Measurements from ENCODE around the gene ADGRG7.

Gene ADGRG7

GRCh38 chr3:100609305-100609704, at the start of gene ADGRG7:
Gene ADGRG7, plus strand, starts transcription at chr3:100609601. Its CDS starts 256 bp downstream, at chr3:100609857.
- no peaks in the 10 kb centered on the region for H3K27me3 ChIP-seq (ENCODE audit: control insufficient read depth in 1 of 2, insufficient read depth in 2 of 2, low read length in 2 of 2)
- H3K9me3 ChIP-seq (ENCODE audit: low read length), result no peaks in the 10 kb centered on the region
- no peaks in the 10 kb centered on the region for H3K4me1 ChIP-seq (ENCODE audit: insufficient read depth, low read length)
- no peak within 1 kb of the TSS for H3K4me3 ChIP-seq (ENCODE audit: low read depth in 1 of 2, low read length in 2 of 2)
- H3K27ac ChIP-seq (ENCODE audit: low read depth, low read length), result no peak within 1 kb of the TSS
- H3K9ac ChIP-seq (ENCODE audit: low read length), result no peak within 1 kb of the TSS
- no peaks in the 10 kb centered on the region for H3K36me3 ChIP-seq (ENCODE audit: insufficient read depth, low read length)

- Histone ChIP-seq H3K27me3 (ENCODE audit: control insufficient read depth in 1 of 2, insufficient read depth in 2 of 2, low read length in 2 of 2) (no peaks in the 10 kb centered on the region), H3K36me3 (ENCODE audit: insufficient read depth, low read length) (no peaks in the 10 kb centered on the region), H3K4me3 (ENCODE audit: low read depth in 1 of 2, low read length in 2 of 2) (no peak overlapping the region), H3K9me3 (ENCODE audit: low read length) (no peaks in the 10 kb centered on the region), H3K4me1 (ENCODE audit: insufficient read depth, low read length) (peaks cover 6% of the 10 kb centered on the region), H3K9ac (ENCODE audit: low read length) (no peak overlapping the region), H3K27ac (ENCODE audit: low read depth, low read length) (no peak overlapping the region)
These were observed 49.0 kb upstream of the ADGRG7 start for GRCh38 chr3:100560426-100560825.

- no peaks in the 10 kb centered on the region for H3K36me3 ChIP-seq (ENCODE audit: insufficient read depth, low read length)
- H3K4me1 ChIP-seq (ENCODE audit: insufficient read depth, low read length), result peaks cover 6% of the 10 kb centered on the region
- H3K27ac ChIP-seq (ENCODE audit: low read depth, low read length), result no peak overlapping the region
- no peaks in the 10 kb centered on the region for H3K9me3 ChIP-seq (ENCODE audit: low read length)
- H3K4me3 ChIP-seq (ENCODE audit: low read depth in 1 of 2, low read length in 2 of 2), result no peak overlapping the region
- H3K9ac ChIP-seq (ENCODE audit: low read length), result no peak overlapping the region
- no peaks in the 10 kb centered on the region for H3K27me3 ChIP-seq (ENCODE audit: control insufficient read depth in 1 of 2, insufficient read depth in 2 of 2, low read length in 2 of 2)
These were observed 47.8 kb upstream of the ADGRG7 start for GRCh38 chr3:100561459-100562158.

GRCh38 chr3:100562224-100562857, 47.1 kb upstream of the ADGRG7 start:
- Histone ChIP-seq H3K36me3 (ENCODE audit: insufficient read depth, low read length) (no peaks in the 10 kb centered on the region), H3K4me1 (ENCODE audit: insufficient read depth, low read length) (peaks cover 6% of the 10 kb centered on the region), H3K27ac (ENCODE audit: low read depth, low read length) (no peak overlapping the region), H3K4me3 (ENCODE audit: low read depth in 1 of 2, low read length in 2 of 2) (no peak overlapping the region), H3K9me3 (ENCODE audit: low read length) (no peaks in the 10 kb centered on the region), H3K9ac (ENCODE audit: low read length) (no peak overlapping the region), H3K27me3 (ENCODE audit: control insufficient read depth in 1 of 2, insufficient read depth in 2 of 2, low read length in 2 of 2) (no peaks in the 10 kb centered on the region)

GRCh38 chr3:100563228-100563627, 46.2 kb upstream of the ADGRG7 start:
- Histone ChIP-seq H3K27ac (ENCODE audit: low read depth, low read length) (no peak overlapping the region), H3K36me3 (ENCODE audit: insufficient read depth, low read length) (no peaks in the 10 kb centered on the region), H3K4me1 (ENCODE audit: insufficient read depth, low read length) (peaks cover 6% of the 10 kb centered on the region), H3K27me3 (ENCODE audit: control insufficient read depth in 1 of 2, insufficient read depth in 2 of 2, low read length in 2 of 2) (no peaks in the 10 kb centered on the region), H3K9me3 (ENCODE audit: low read length) (no peaks in the 10 kb centered on the region), H3K9ac (ENCODE audit: low read length) (no peak overlapping the region), H3K4me3 (ENCODE audit: low read depth in 1 of 2, low read length in 2 of 2) (no peak overlapping the region)

GRCh38 chr3:100563652-100564211, 45.7 kb upstream of the ADGRG7 start:
- no peaks in the 10 kb centered on the region for H3K36me3 ChIP-seq (ENCODE audit: insufficient read depth, low read length)
- no peak overlapping the region for H3K27ac ChIP-seq (ENCODE audit: low read depth, low read length)
- no peak overlapping the region for H3K4me3 ChIP-seq (ENCODE audit: low read depth in 1 of 2, low read length in 2 of 2)
- H3K4me1 ChIP-seq (ENCODE audit: insufficient read depth, low read length), result peaks cover 6% of the 10 kb centered on the region
- no peaks in the 10 kb centered on the region for H3K27me3 ChIP-seq (ENCODE audit: control insufficient read depth in 1 of 2, insufficient read depth in 2 of 2, low read length in 2 of 2)
- H3K9ac ChIP-seq (ENCODE audit: low read length), result no peak overlapping the region
- no peaks in the 10 kb centered on the region for H3K9me3 ChIP-seq (ENCODE audit: low read length)

- no peaks in the 10 kb centered on the region for H3K27me3 ChIP-seq (ENCODE audit: control insufficient read depth in 1 of 2, insufficient read depth in 2 of 2, low read length in 2 of 2)
- H3K4me1 ChIP-seq (ENCODE audit: insufficient read depth, low read length), result no peaks in the 10 kb centered on the region
- no peaks in the 10 kb centered on the region for H3K9me3 ChIP-seq (ENCODE audit: low read length)
- no peak overlapping the region for H3K9ac ChIP-seq (ENCODE audit: low read length)
- H3K4me3 ChIP-seq (ENCODE audit: low read depth in 1 of 2, low read length in 2 of 2), result no peak overlapping the region
- no peak overlapping the region for H3K27ac ChIP-seq (ENCODE audit: low read depth, low read length)
- H3K36me3 ChIP-seq (ENCODE audit: insufficient read depth, low read length), result no peaks in the 10 kb centered on the region
These were observed 38.6 kb upstream of the ADGRG7 start for GRCh38 chr3:100570811-100571210.

- H3K4me3 ChIP-seq (ENCODE audit: low read depth in 1 of 2, low read length in 2 of 2), result no peak overlapping the region
- no peaks in the 10 kb centered on the region for H3K27me3 ChIP-seq (ENCODE audit: control insufficient read depth in 1 of 2, insufficient read depth in 2 of 2, low read length in 2 of 2)
- peaks cover 4% of the 10 kb centered on the region for H3K36me3 ChIP-seq (ENCODE audit: insufficient read depth, low read length)
- H3K9ac ChIP-seq (ENCODE audit: low read length), result no peak overlapping the region
- H3K9me3 ChIP-seq (ENCODE audit: low read length), result no peaks in the 10 kb centered on the region
- H3K4me1 ChIP-seq (ENCODE audit: insufficient read depth, low read length), result no peaks in the 10 kb centered on the region
- H3K27ac ChIP-seq (ENCODE audit: low read depth, low read length), result no peak overlapping the region
These were observed 34.9 kb upstream of the ADGRG7 start for GRCh38 chr3:100574536-100574935.

- Histone ChIP-seq H3K9me3 (ENCODE audit: low read length) (no peaks in the 10 kb centered on the region), H3K4me1 (ENCODE audit: insufficient read depth, low read length) (no peaks in the 10 kb centered on the region), H3K27me3 (ENCODE audit: control insufficient read depth in 1 of 2, insufficient read depth in 2 of 2, low read length in 2 of 2) (no peaks in the 10 kb centered on the region), H3K27ac (ENCODE audit: low read depth, low read length) (no peak overlapping the region), H3K4me3 (ENCODE audit: low read depth in 1 of 2, low read length in 2 of 2) (no peak overlapping the region), H3K36me3 (ENCODE audit: insufficient read depth, low read length) (peaks cover 4% of the 10 kb centered on the region), H3K9ac (ENCODE audit: low read length) (no peak overlapping the region)
These were observed 33.7 kb upstream of the ADGRG7 start for GRCh38 chr3:100575704-100576103.

GRCh38 chr3:100577382-100578008, 31.9 kb upstream of the ADGRG7 start:
- no peak overlapping the region for H3K9ac ChIP-seq (ENCODE audit: low read length)
- no peaks in the 10 kb centered on the region for H3K9me3 ChIP-seq (ENCODE audit: low read length)
- H3K27ac ChIP-seq (ENCODE audit: low read depth, low read length), result no peak overlapping the region
- no peaks in the 10 kb centered on the region for H3K4me1 ChIP-seq (ENCODE audit: insufficient read depth, low read length)
- no peak overlapping the region for H3K4me3 ChIP-seq (ENCODE audit: low read depth in 1 of 2, low read length in 2 of 2)
- peaks cover 4% of the 10 kb centered on the region for H3K36me3 ChIP-seq (ENCODE audit: insufficient read depth, low read length)
- no peaks in the 10 kb centered on the region for H3K27me3 ChIP-seq (ENCODE audit: control insufficient read depth in 1 of 2, insufficient read depth in 2 of 2, low read length in 2 of 2)

- Histone ChIP-seq H3K4me3 (ENCODE audit: low read depth in 1 of 2, low read length in 2 of 2) (no peak overlapping the region), H3K9me3 (ENCODE audit: low read length) (no peaks in the 10 kb centered on the region), H3K36me3 (ENCODE audit: insufficient read depth, low read length) (peaks cover 4% of the 10 kb centered on the region), H3K27me3 (ENCODE audit: control insufficient read depth in 1 of 2, insufficient read depth in 2 of 2, low read length in 2 of 2) (no peaks in the 10 kb centered on the region), H3K27ac (ENCODE audit: low read depth, low read length) (no peak overlapping the region), H3K9ac (ENCODE audit: low read length) (no peak overlapping the region), H3K4me1 (ENCODE audit: insufficient read depth, low read length) (no peaks in the 10 kb centered on the region)
These were observed 30.8 kb upstream of the ADGRG7 start for GRCh38 chr3:100578646-100579045.

Data from muscle layer of colon (tissue), 2 donors.